HG02623 (cell line): ENCODE data around the gene PEPD.
"Not testable (repeated sequence)": the region's sequence is repeated elsewhere in the genome, so short reads cannot be mapped to it uniquely, and the experiment has no call there.

Experiments used
- ATAC-seq: cut with Tn5 transposase; IDR thresholded peaks from one replicate; pipeline ENCODE4 v1.9.1; 2021; ENCODE audit warnings: moderate library complexity; ENCODE audit not compliant: unreplicated experiment

The PEPD gene

GRCh38 chr19:33499671-33500506 is 21.7 kb downstream of the PEPD start:
- no peak for ATAC-seq

- no peak for ATAC-seq
These were observed 22.3 kb downstream of the PEPD start for GRCh38 chr19:33499248-33499647.

GRCh38 chr19:33498391-33499000 is 23.1 kb downstream of the PEPD start:
- ATAC-seq: no peak

GRCh38 chr19:33497778-33498175 is 23.8 kb downstream of the PEPD start:
- no peak for ATAC-seq

GRCh38 chr19:33497131-33497777 is 24.3 kb downstream of the PEPD start:
- no peak for ATAC-seq

DNA sequence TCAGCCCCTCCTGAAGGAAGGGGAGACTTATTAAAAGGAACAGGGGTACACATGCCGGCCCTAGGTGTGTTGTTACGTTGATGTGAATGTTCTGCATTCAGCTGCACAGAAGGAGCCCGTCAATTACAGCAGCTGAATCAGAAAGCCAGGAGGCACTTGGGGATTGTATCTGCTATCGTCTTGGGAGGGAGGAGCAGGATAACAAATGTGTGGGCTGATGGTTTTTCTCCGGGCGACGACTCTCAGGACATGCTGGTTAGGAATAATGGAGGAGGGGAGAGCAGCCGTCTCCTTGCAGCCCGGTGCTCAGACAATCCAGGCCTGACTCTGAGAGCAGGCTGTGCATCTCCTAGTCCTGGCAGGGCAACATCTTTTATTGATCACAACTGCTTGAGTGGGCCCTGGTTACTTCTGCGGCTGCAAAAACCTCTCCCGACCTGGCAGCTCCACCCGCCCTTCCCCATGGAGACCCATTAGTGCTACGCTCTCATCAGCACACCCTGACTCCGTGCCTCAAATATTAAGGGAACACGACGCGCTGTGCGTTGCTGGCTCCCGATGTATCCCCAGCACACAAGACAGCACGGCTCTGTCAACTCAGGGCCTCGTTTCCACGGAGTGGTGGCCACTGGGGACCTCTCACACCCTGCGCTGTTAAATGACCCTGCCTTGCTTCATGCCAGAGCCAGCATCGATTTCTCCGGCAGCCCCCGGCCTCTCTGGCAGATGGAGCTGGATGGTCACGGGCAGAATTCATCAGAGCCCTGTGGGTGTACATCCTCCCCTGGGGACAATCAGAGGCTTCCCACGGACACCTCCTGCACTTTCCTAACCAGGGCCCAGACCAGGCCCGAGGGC is 25.3 kb downstream of the PEPD start:
- ATAC-seq: no peak

DNA sequence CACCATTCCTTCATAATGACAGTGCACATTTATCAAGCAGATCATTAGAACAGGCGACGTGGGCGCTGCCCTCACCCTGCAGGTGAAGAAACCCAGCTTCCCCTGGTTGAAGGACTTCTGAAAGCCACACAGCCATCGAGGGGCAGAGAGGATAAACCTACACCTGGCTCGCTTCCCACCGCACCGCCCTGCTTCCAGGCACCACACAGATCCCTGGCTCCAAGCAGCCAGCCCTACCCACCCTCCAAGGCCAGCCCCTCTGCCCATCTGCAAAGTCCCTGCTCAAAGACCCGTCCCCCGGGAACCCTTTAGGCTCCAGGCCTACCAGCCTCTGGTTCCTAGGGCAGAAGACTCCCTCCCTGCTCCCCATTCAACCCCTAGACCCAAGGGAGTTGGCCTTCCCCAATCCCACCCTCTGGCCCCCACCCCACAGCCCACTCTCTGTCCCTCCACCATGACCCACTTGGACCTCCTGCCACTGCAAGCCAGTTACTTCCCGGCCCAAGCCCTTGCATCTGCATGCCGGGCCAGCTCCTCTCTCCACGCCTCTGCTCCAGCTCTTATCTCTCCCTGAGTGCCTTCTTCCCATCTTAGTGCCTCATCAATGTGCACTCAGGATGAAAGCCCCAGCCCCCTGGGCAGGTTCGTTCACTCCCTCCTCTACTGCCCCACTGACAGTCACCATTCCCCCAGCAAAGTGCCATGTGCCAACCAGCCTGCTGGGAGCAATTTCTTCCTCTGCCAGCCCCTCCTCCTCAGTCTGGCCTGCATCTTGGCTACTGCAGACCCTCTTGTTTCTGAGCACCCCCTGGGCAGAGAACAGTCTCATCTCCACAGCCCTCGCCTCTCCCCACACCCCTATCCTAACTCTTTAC is 28.0 kb downstream of the PEPD start:
- ATAC-seq: no peak

GRCh38 chr19:33492951-33493350 is 28.6 kb downstream of the PEPD start:
- ATAC-seq: no peak

- ATAC-seq: no peak
These were observed 29.5 kb downstream of the PEPD start for GRCh38 chr19:33492090-33492489.

GRCh38 chr19:33490596-33490995 is 31.0 kb downstream of the PEPD start:
- not testable (repeated sequence) for ATAC-seq

- ATAC-seq: no peak
These were observed 31.5 kb downstream of the PEPD start for GRCh38 chr19:33490041-33490451.

- no peak for ATAC-seq
These were observed 32.8 kb downstream of the PEPD start for GRCh38 chr19:33488826-33489225.

- no peak for ATAC-seq
These were observed 33.4 kb downstream of the PEPD start for GRCh38 chr19:33487901-33488800.

- no peak for ATAC-seq
These were observed 34.4 kb downstream of the PEPD start for GRCh38 chr19:33486936-33487811.

DNA sequence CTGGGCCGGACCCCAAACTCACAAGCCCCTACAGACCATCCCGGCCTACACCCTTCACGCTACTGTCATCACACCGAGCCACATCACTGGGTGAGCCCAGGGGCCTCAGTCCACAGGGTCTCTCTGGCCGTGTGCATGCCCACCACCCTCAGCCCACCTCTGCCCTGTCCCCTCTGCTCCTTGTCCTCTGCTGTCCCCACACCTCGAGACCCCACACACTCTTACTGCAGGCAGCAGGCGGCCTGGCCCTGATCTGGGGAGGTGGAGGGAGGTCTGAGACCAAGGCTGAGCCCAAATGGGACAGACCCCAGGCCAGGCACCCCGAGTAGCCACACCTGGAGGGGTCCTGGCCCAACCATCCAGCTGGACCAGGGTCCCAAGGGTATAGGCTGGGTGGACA is 35.2 kb downstream of the PEPD start:
- ATAC-seq: no peak

GRCh38 chr19:33484226-33484774 is 37.3 kb downstream of the PEPD start:
- no peak for ATAC-seq

DNA sequence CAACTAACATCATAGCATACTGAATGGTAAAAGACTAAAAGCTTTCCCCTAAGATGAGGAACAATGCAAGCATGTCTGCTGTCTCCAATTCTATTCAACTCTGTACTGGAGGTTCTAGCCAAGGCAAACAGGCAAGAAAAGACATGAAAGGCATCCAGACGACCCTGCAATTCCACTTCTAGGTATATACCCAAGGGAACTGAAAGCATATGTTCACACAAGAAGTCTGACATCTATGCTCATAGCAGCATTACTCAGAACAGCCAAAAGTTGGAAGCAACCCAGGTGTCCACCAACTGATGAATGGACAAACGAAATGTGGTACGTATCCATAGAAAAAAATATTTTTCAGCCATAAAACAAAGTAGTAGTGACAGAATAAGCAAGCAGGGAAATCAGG is 39.1 kb downstream of the PEPD start:
- ATAC-seq: no peak

DNA sequence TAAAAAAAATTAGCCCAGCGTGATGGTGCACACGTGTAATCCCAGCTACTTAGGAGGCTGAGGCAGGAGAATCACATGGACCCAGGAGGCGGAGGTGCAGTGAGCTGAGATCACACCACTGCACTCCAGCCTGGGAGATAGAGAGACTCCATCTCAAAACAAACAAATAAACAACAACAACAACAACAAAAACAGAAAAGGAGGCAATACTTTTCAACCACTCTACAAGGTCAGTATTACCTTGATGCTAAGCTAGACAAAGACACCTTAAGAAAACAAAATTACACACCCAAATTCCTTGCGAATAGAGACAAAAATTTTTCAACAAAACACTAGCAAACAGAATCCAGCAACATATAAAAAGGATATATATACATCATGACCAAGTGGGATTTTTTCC is 39.7 kb downstream of the PEPD start:
- ATAC-seq: no peak
